Body of pancreas (tissue), 4 donors: ENCODE data around the gene HOMER2. TPM values are rescaled to one million over a fixed set of nuclear protein-coding genes. Genes with fewer than 3 reads are reported as not detected.
A peak's percentile ranks its signal among the peaks of the same experiment; 100 is the strongest.

Experiments used
- ATAC-seq: fragments of 150-250 bp; one replicate; pipeline ENCODE4 v1.9.1; 2016
- DNase-seq, 4 donors: peaks; one replicate each; pipeline ENCODE4 v3.0.0-alpha.2; 2019
- H3K27ac ChIP-seq, 4 donors: fragments of 200-600 bp; sonication (generic); 1 replicate in 3 of 4; 2 replicates in 1 of 4; pipeline versions ENCODE4 v1.5.1 to v1.6.1; 2016 to 2019; ENCODE audit warnings: mild to moderate bottlenecking in 1 of 4, mixed read lengths in 1 of 4, moderate library complexity in 1 of 4
- H3K27me3 ChIP-seq, 2 donors: fragments of 200-600 bp; sonication (generic); one replicate each; pipeline ENCODE4 v1.6.0; 2016; ENCODE audit warnings: mild to moderate bottlenecking in 1 of 2
- H3K36me3 ChIP-seq, 2 donors: fragments of 200-600 bp; sonication (generic); replicated peaks in 1 of 2; 2 replicates each; pipeline ENCODE4 v1.5.1; 2016; ENCODE audit warnings: low read depth in 2 of 2; ENCODE audit not compliant: insufficient read depth in 1 of 2
- H3K4me1 ChIP-seq: fragments of 200-600 bp; sonication (generic); one replicate; pipeline ENCODE4 v1.6.0; 2016
- H3K4me3 ChIP-seq, 2 donors: fragments of 200-600 bp; sonication (generic); 1 replicate in 1 of 2; 2 replicates in 1 of 2; pipeline ENCODE4 v1.5.1; 2016 to 2019
- H3K9me3 ChIP-seq, 3 donors: fragments of 200-600 bp; sonication (generic); 1 replicate in 2 of 3; 2 replicates in 1 of 3; pipeline ENCODE4 v1.5.1; 2016
- POLR2A ChIP-seq, 3 donors: fragments of 450-650 bp; IDR thresholded peaks; one replicate each; pipeline ENCODE4 v1.6.1; 2016; ENCODE audit warnings: antibody characterized with exemption in 3 of 3, mild to moderate bottlenecking in 2 of 3
- WGBS, 2 donors: methylation state at CpG; one replicate each; pipeline ENCODE4 v1.1.5; 2017; 5-methylcytosine and 5-hydroxymethylcytosine counted together
- intact Hi-C: fragments of 100-400 bp; cut with DNase I; formaldehyde crosslinking; loops from one replicate; pipeline ENCODE4 v1.15.1; 2023
- total RNA-seq, 2 donors: library from RNA; depleted of rRNA; stranded (reverse); fragments of >200 nt; gene quantifications; one replicate each; pipeline ENCODE4 v1.1.0, GENCODE V29; 2016
- TF ChIP-seq, protein P1 (sequence below), 7 experiments: fragments of 450-650 bp in 4 of 7; fragments of 200-600 bp in 3 of 7; sonication (generic) in 3 of 7; IDR thresholded peaks; one replicate each; pipeline ENCODE4 v1.5.1; 2016 to 2019; ENCODE audit warnings: antibody characterized with exemption in 7 of 7

Gene HOMER2
- total RNA-seq, 2 donors from 2014 or later, result 331 to 469 TPM

DNA sequence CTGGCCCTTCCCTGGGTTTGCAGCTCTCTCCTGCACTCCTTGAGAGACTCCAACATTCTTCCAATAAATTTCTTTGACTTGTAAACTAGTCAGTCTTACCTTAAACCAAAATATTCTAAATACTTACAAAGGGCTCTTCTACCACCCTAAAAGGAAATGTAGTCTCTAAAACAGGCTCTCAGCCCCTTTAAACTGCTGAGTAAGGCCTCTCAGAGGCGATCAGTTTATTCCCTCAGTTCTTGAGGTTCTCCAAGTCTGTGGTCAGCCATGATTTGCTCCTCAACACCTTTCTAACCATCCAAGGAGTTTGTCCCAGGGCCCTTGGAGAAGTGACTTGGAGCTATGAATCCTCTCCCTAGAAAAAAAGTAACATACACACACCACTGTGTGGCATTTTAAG lies 78.3 kb downstream of the HOMER2 start:
- H3K4me1 ChIP-seq, result peaks cover 57% of the 10 kb centered on the region
- no peak for ATAC-seq
- intact Hi-C loops, result no loop called here

DNA sequence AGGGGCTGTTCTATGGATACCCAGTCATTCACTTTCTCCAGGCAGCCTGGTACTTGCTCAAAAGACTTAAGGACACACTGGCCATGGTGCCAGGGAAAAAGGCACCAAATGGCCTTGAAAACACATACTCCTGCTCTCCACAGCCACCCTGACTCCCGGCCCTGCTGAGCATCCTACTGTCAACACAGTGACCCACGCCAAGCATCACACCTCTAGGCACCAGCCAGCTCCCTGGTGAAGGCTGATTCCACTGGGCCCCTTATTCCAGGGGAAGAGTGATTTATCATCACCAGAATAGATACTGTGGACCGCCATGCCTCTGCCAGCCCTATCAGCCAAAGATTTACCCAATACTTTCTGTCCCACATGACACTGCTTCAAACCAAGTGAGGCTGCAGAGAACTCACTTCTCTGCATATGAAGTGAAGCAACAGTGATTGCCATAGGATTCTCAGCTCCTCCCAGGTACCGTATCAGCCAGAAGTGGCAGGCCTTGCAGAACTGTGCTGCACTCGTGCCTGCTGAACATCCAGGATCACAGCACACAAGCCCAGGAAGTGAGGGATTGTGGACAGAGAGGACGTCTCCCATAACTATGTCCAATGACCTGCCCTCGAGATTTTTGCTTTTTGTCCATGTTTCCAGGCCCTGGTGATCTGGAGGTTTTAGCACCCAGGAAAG lies 79.4 kb downstream of the HOMER2 start:
- H3K9me3 ChIP-seq, result no peaks in the 10 kb centered on the region
- intact Hi-C loops, result no loop called here
- DNase-seq (no peak), ATAC-seq (no peak)
- peaks cover 0 to 7% of the 10 kb centered on the region in 2 donors for H3K36me3 ChIP-seq
- no peaks in the 10 kb centered on the region for H3K27me3 ChIP-seq
- WGBS, 2 donors, result 69 to 83% methylated on average over 6 to 7 of the region's 7 CpGs
- no peak for TF ChIP-seq POLR2A (IDR thresholded peaks at IDR 0.05)
- TF ChIP-seq, protein P1, sequence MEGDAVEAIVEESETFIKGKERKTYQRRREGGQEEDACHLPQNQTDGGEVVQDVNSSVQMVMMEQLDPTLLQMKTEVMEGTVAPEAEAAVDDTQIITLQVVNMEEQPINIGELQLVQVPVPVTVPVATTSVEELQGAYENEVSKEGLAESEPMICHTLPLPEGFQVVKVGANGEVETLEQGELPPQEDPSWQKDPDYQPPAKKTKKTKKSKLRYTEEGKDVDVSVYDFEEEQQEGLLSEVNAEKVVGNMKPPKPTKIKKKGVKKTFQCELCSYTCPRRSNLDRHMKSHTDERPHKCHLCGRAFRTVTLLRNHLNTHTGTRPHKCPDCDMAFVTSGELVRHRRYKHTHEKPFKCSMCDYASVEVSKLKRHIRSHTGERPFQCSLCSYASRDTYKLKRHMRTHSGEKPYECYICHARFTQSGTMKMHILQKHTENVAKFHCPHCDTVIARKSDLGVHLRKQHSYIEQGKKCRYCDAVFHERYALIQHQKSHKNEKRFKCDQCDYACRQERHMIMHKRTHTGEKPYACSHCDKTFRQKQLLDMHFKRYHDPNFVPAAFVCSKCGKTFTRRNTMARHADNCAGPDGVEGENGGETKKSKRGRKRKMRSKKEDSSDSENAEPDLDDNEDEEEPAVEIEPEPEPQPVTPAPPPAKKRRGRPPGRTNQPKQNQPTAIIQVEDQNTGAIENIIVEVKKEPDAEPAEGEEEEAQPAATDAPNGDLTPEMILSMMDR (IDR thresholded peaks at IDR 0.05), result no peak
- H3K27ac ChIP-seq, result no peak overlapping the region
- H3K4me1 ChIP-seq, result peaks cover 54% of the 10 kb centered on the region
- no peak overlapping the region for H3K4me3 ChIP-seq

More for the DNA sequence above, 78.3 kb downstream of the HOMER2 start:
- Histone ChIP-seq H3K9me3 (no peaks in the 10 kb centered on the region), H3K4me3 (no peak overlapping the region), H3K27me3 (no peaks in the 10 kb centered on the region), H3K27ac (peak overlapping the region in 1 of 4 donors; percentile 10), H3K36me3 (peaks cover 0 to 10% of the 10 kb centered on the region in 2 donors)
- WGBS, 2 donors, result 75 to 84% methylated on average over 1 of the region's 1 CpG
- TF ChIP-seq POLR2A (IDR thresholded peaks at IDR 0.05), result no peak
- TF ChIP-seq, protein P1 (IDR thresholded peaks at IDR 0.05), result no peak
- DNase-seq, result no peak

DNA sequence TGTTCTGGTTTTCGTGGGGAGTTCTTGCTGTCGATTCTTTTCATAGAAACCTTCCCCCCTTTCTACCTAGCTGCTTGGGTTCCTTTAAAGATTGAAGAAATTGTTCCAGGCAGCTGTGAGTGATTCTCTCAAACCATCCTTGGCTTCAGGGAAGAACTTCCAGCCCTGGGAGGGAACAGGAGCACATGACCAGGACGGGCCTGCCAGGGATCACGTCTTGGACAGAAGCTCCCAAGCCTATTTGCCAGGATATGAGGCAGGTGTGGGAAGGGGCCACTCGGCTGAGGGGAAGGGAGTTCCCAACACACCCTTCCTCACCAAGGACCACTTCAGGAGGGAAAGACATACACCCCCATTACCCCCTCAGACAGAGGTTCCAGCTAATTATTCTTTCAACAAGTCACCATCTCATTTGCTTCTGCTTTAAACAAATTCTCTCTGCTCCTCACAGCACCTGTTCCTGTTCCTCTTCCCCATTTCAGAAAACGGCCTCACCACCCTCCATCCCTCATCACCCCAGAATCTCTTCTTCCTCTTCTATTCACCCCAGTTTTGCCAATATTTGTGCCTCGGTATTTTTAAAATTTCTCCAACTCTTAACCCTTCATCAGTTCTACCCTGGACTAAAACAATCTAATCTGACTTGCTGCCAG lies 80.6 kb downstream of the HOMER2 start:
- 65 to 78% methylated on average over 7 of the region's 7 CpGs for WGBS, 2 donors
- peak in 1 of 4 donors; percentile 11 for DNase-seq
- TF ChIP-seq POLR2A (IDR thresholded peaks at IDR 0.05), result no peak
- TF ChIP-seq, protein P1 (IDR thresholded peaks at IDR 0.05), result no peak
- no peak overlapping the region for H3K4me3 ChIP-seq
- intact Hi-C loops, result no loop called here
- H3K4me1 ChIP-seq, result peaks cover 42% of the 10 kb centered on the region
- peaks cover 0 to 7% of the 10 kb centered on the region in 2 donors for H3K36me3 ChIP-seq
- no peaks in the 10 kb centered on the region for H3K27me3 ChIP-seq
- H3K9me3 ChIP-seq, result no peaks in the 10 kb centered on the region
- ATAC-seq, result peak; percentile 8
- peak overlapping the region in 3 of 4 donors; percentile 54 to 77 (median 54) for H3K27ac ChIP-seq

DNA sequence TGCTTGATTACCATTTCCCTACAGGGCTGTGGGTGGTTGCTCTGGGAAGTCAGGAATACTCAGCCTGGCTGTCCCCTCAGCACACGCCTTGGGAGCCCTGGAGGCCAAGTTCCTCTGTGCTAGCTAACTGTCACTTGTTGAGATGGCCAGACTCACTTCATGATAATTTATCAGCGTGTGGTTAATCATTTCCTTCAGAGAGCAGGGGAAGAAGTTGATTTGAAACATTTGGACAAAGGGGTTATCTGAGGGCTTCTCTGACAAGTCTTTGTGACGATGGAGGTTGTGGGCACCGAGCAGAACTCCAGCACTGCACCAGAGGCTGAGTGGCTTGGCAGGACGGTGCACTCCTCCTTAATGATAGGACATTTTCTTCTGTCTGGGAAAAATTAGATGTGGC lies 81.2 kb downstream of the HOMER2 start:
- H3K4me1 ChIP-seq, result peaks cover 39% of the 10 kb centered on the region
- H3K4me3 ChIP-seq, result no peak overlapping the region
- H3K27ac ChIP-seq, result peak overlapping the region; percentile 6 to 77 (median 54)
- H3K9me3 ChIP-seq, result no peaks in the 10 kb centered on the region
- TF ChIP-seq, protein P1 (IDR thresholded peaks at IDR 0.05), result peak in 1 of 7 experiments; percentile 21
- TF ChIP-seq POLR2A (IDR thresholded peaks at IDR 0.05), result no peak
- peak; percentile 56 for ATAC-seq
- H3K36me3 ChIP-seq, result peaks cover 0 to 7% of the 10 kb centered on the region in 2 donors
- peak in 2 of 4 donors; percentile 16 to 60 for DNase-seq
- WGBS, 2 donors, result 5 to 18% methylated on average over 5 of the region's 5 CpGs
- no peaks in the 10 kb centered on the region for H3K27me3 ChIP-seq
- intact Hi-C loops, result no loop called here
